Bronchial epithelial cell (primary cell): ENCODE results near the gene FBRS. TPM values are rescaled to one million over a fixed set of nuclear protein-coding genes. Genes with fewer than 3 reads are reported as not detected.

Experiments
- DNase-seq: peaks from one replicate; pipeline ENCODE4 v3.0.0-alpha.2; 2010; ENCODE audit warnings: low read depth
- FAIRE-seq: peaks from 2 replicates; lab custom pipeline; 2011; peaks lifted over from hg19 to GRCh38; lab: Jason Lieb, UNC
- H3K27me3 ChIP-seq: 2 replicates; pipeline ENCODE4 v1.5.1; 2011; ENCODE audit warnings: low read length; ENCODE audit not compliant: control insufficient read depth, insufficient read depth
- H3K36me3 ChIP-seq: 2 replicates; pipeline ENCODE4 v1.5.1; 2011; ENCODE audit warnings: low read length; ENCODE audit not compliant: control insufficient read depth, insufficient read depth
- H3K4me3 ChIP-seq: 2 replicates; pipeline ENCODE4 v1.5.1; 2011; ENCODE audit warnings: mild to moderate bottlenecking, low read depth, low read length, control low read depth
- total RNA-seq: library from RNA; depleted of rRNA; stranded (reverse); fragments of >200 nt; gene quantifications from 2 replicates; pipeline ENCODE4 v1.2.1, GENCODE V29; 2014
- TF ChIP-seq, protein P1 (sequence below): IDR thresholded peaks from 2 replicates; pipeline ENCODE4 v1.5.1; 2011; ENCODE audit warnings: mild to moderate bottlenecking, moderate library complexity, low read length, control low read depth, inconsistent platforms; ENCODE audit not compliant: insufficient read depth, severe bottlenecking

FBRS gene
- total RNA-seq, 1 donor from 2014 or later: 7.9 TPM

DNA sequence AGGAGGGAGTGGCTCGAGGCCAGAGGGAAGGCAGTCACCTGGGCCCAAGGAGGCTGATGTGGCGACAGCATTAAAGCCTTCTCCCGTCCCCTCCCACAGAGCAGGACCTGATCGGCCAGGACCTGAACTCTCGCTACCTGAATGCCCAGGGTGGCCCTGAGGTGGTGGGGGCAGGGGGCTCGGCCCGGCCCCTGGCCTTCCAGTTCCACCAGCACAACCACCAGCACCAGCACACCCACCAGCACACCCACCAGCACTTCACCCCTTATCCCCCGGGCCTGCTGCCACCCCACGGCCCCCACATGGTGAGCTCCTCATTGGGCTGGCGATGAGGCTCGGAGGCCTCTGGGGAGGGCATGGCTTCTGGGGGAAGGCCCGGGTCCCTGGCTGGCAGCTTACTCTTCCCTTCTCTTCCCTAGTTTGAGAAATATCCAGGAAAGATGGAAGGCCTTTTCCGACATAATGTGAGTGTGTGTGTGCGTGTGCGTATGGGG is 6.4 kb downstream of the FBRS start:
- Histone ChIP-seq H3K4me3 (no peak overlapping the region), H3K27me3 (no peaks in the 10 kb centered on the region), H3K36me3 (peaks cover 52% of the 10 kb centered on the region)
- DNase-seq: no peak
- FAIRE-seq: no peak
- TF ChIP-seq, protein P1, sequence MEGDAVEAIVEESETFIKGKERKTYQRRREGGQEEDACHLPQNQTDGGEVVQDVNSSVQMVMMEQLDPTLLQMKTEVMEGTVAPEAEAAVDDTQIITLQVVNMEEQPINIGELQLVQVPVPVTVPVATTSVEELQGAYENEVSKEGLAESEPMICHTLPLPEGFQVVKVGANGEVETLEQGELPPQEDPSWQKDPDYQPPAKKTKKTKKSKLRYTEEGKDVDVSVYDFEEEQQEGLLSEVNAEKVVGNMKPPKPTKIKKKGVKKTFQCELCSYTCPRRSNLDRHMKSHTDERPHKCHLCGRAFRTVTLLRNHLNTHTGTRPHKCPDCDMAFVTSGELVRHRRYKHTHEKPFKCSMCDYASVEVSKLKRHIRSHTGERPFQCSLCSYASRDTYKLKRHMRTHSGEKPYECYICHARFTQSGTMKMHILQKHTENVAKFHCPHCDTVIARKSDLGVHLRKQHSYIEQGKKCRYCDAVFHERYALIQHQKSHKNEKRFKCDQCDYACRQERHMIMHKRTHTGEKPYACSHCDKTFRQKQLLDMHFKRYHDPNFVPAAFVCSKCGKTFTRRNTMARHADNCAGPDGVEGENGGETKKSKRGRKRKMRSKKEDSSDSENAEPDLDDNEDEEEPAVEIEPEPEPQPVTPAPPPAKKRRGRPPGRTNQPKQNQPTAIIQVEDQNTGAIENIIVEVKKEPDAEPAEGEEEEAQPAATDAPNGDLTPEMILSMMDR: no peak

DNA sequence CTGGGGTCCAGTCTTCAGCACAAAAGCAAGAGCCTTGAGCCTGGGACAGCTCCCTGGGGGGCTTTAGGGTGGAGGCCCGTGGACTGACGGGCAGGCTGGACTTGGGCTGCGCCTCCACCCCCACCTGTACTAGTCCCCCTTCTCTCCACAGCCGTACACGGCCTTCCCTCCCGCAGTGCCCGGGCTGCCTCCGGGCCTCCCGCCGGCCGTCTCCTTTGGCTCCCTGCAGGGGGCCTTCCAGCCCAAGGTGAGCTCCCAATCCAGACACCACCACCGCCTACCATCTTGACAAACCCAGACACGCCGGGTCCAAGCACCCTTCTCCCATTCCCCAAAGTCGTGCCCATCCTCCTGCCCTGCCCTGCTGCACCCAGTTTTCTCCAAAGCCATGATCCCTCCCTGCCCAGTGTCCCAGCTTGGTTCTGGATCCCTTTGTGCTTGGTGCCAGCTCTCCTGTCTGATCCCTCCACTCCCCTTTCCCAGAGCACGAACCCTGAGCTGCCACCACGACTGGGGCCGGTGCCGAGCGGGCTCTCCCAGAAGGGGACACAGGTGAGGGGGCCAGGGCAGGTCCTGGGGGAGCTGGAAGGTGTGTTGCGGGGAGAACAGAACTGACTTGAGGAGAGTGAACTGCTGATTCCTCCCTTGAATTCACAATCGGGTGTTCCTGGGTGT is 7.1 kb downstream of the FBRS start:
- Histone ChIP-seq H3K36me3 (peaks cover 56% of the 10 kb centered on the region), H3K27me3 (no peaks in the 10 kb centered on the region), H3K4me3 (no peak overlapping the region)
- no peak for FAIRE-seq
- TF ChIP-seq, protein P1: no peak
- no peak for DNase-seq

DNA sequence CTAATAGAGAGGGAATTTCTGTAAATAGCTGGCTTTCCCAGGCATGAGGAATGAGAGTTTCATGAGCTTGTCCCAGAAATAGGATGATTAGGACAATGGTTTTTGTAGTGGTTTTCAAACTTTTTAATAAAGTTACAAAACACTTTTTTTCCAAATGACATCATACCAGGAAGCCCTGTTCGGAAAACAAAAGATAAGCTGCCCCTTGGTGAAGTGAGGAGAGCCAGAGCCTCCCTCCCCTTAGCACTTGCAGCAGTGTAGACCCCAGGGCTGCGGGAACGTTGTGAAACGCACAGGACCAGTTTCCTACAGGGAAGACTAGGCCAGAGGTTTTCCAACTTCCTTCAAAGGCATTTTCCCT is 7.6 kb downstream of the FBRS start:
- no peak for FAIRE-seq
- Histone ChIP-seq H3K36me3 (peaks cover 56% of the 10 kb centered on the region), H3K4me3 (no peak overlapping the region), H3K27me3 (no peaks in the 10 kb centered on the region)
- TF ChIP-seq, protein P1: no peak
- DNase-seq: no peak

DNA sequence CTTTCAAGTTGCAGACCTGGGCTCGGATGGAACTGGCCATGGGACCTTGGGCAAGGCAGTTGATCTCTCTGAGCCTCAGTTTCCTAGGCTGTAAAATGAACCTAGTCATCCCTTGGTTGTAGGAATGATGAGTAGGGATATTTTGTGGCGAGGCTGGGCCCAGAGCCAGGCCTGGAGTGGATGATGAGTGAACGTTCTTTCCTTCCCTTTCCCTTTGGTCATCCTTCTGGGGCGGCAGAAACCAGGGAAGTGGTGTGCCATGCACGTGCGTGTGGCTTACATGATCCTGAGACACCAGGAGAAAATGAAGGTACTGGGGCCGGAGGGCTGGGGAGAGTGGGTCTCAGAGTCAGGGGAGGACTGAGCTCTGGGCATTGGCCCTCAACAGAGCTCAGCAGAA is 8.4 kb downstream of the FBRS start:
- H3K36me3 ChIP-seq: peaks cover 52% of the 10 kb centered on the region
- DNase-seq (no peak), FAIRE-seq (no peak)
- no peak overlapping the region for H3K4me3 ChIP-seq
- no peaks in the 10 kb centered on the region for H3K27me3 ChIP-seq
- TF ChIP-seq, protein P1: no peak

DNA sequence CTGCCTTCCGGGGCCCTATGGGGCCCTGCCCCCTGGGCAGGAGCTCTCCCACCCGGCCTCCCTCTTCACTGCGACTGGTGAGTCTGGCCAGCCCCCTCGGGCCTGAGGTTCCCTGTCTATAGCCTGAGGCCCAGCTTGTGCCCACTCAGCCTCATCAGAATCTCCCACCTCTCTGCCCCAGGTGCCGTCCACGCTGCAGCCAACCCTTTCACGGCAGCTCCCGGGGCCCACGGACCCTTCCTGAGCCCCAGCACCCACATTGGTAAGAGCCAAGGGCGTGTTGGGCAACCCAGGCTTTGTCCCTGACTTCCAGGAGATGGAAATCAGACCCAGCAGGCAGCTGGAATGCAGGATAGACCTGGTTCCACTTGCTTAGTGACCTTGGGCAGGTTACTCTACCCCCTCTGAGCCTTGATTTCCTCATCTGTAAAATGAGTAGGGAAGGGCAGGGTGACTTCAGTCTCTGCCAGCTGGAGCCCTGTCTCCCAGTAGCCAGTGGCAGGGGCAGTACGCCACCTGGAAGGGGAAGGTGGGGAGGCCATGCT is 9.2 kb downstream of the FBRS start:
- H3K27me3 ChIP-seq: no peaks in the 10 kb centered on the region
- no peak overlapping the region for H3K4me3 ChIP-seq
- peaks cover 46% of the 10 kb centered on the region for H3K36me3 ChIP-seq
- FAIRE-seq (no peak), DNase-seq (no peak)
- TF ChIP-seq, protein P1: no peak

GRCh38 chr16:30668393-30668792 is 10.2 kb downstream of the FBRS start:
- FAIRE-seq (no peak), DNase-seq (no peak)
- Histone ChIP-seq H3K27me3 (no peaks in the 10 kb centered on the region), H3K36me3 (peaks cover 41% of the 10 kb centered on the region), H3K4me3 (no peak overlapping the region)
- TF ChIP-seq, protein P1: no peak
